NCI-H1694 treated with DMSO at 0.1 percent for 48 hours (cell line): ENCODE data around the gene COL5A1.
"Not testable (repeated sequence)": the region's sequence is repeated elsewhere in the genome, so short reads cannot be mapped to it uniquely, and the experiment has no call there.

Experiments used
- DNase-seq: peaks from one replicate; lab custom pipeline; 2025; lab: John Stamatoyannopoulos, UW

The COL5A1 gene

DNA sequence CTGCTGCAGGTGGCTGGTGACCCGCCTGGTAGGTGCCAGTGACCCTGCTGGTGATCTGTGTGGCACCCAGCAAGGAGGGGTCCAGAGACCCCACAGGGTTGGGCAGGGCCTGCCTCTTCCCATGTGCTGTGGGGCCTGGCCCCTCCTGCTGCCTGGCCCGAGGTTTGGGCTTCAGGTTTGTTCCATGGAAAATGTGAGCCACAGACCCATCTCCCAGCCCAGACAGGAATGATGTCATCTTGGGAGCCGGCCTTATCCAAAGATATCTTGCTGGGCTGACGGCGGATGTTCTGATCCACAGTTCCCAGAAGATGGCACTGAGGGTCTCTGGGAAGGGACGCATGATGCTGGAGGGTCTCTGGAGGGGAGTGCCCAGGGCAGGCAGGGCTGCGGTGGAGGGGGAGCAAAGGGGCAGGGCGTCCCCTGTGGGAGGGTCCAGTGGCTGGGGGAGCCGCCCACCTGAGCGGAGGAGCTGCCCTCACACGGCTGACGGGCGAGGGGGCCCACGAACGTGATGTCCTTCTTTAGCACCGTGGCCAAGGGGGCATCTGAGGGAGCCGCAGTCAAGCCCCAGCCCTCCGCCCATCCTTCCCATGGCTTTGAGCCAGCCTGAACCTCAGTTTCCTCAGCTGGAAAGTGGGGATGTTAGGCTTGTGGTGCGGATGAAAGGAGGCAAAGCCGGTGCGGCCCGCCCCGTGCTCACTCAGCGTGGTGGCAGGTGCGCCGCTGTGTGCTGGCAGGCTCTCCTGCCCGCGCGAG lies 68.1 kb downstream of the COL5A1 start:
- no peak for DNase-seq

DNA sequence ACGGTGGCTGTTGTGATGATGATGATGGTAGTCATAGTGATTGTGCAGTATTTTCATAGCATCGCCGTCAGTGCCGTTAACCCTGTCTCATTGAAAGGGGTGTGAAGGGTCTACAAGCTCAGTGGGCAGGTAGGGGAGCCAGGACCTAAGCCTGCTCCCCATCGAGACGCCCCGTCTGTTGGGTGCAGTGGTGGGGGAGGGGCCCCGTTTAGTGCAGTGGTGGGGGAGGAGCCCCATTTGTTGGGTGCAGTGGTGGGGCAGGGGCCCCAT lies 68.6 kb downstream of the COL5A1 start:
- no peak for DNase-seq

DNA sequence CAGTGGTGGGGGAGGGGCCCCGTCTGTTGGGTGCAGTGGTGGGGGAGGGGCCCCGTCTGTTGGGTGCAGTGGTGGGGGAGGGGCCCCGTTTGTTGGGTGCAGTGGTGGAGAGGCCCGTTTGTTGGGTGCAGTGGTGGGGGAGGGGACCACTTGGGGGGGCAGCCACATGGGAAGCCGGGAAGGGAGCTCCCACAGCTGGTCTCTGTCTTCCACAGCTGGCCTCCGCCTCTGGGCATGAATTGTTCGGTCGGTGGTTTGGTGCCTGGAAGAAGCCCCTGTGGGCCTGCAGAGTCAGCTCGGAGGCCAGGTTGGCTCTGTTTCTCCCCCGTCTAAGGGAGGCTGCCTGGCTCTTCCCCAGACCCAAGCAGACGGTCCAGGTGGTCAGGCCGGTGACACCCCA lies 69.3 kb downstream of the COL5A1 start:
- DNase-seq: no peak

DNA sequence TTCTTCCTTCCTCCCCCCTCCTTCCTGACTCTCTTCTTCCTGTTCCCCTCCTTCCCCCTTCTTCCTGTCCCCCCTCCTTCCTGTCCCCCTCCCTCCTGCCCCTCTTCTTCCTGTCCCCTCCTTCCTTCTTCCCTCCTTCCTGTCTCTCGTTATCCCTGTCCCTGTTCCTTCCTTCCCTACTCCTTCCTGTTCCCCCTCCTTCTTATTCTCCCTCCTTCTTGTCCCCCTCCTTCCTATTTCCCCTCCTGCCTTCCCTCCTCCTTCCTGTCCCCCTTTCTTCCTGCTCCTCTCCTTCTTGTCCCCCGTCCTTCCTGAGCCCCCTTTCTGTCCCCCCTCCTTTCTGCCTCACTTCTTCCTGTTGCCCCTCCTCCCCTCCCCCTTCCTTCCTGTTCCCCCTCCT lies 70.6 kb downstream of the COL5A1 start:
- DNase-seq: no peak

DNA sequence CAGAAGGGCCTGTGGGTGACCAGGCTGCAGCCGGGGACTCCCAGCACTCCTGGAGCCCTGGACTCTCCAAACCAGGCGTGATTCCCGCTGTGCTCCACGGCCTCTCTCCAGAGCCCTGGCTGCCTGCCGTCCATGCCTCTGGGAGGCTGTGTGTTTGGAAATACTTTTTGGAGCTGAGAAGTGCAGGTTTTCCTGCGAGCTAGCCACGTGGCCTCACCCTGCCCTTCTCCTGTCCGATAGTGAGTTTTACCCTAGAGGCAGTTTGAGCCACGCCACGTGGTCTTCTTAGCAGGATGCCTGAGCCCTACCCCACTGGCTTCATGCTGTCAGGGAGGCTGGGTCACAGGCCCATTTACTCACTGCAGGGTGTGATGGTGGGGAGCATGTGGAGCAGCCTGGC lies 71.3 kb downstream of the COL5A1 start:
- DNase-seq: no peak

DNA sequence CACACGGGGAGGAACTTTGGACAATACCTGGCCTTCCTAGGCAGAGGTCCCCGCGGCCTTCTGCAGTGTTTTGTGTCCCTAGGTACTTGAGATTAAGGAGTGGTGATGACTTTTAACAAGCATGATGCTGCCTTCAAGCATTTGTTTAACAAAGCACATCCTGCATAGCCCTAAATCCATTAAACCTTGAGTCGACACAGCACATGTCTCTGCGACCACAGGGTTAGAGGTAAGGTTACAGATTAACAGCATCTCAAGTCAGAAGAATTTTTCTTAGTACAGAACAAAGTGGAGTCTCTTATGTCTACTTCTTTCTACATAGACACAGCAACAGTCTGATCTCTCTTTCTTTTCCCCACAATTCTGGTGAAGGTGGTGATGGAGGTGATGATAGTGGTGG lies 73.9 kb downstream of the COL5A1 start:
- not testable (repeated sequence) for DNase-seq

DNA sequence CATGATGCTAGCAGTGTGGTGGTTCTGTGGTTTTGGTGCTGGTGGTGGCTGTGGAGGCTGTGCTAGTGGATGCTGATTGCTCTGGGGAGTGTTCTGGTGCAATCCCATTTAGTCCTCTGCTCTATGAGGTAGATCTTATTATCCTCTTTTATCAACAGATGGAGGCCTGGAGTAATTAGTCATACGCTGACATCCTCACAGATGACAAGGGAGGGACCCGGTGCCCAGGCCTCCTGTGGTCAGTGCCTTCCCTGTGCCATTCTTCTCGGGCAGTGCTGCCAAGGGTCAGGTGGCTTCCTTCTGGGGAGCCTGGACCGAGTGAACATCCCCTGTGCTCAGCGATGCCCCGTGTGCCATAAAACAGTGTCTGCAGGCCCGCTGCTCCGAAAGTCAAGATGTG lies 74.5 kb downstream of the COL5A1 start:
- DNase-seq: no peak

DNA sequence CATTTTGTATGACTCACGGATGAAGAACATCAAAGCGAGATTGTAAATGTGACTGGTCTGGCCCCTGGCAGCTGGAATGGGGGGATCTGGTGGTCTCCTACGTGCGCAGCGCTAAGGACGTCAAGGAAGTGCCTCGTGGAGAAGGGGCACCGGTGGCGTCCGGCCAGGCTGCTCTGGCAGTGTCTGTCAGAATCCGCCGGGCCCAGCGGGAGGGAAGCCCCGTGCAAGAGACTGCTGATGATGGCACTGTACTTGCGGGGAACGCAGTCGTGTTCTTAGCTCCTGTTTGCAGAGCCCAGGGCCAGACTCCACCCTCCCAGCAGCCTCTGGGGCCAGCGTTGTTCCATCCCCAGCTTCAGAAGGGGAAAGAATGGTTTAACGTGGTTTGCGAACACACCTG lies 75.5 kb downstream of the COL5A1 start:
- DNase-seq: no peak

DNA sequence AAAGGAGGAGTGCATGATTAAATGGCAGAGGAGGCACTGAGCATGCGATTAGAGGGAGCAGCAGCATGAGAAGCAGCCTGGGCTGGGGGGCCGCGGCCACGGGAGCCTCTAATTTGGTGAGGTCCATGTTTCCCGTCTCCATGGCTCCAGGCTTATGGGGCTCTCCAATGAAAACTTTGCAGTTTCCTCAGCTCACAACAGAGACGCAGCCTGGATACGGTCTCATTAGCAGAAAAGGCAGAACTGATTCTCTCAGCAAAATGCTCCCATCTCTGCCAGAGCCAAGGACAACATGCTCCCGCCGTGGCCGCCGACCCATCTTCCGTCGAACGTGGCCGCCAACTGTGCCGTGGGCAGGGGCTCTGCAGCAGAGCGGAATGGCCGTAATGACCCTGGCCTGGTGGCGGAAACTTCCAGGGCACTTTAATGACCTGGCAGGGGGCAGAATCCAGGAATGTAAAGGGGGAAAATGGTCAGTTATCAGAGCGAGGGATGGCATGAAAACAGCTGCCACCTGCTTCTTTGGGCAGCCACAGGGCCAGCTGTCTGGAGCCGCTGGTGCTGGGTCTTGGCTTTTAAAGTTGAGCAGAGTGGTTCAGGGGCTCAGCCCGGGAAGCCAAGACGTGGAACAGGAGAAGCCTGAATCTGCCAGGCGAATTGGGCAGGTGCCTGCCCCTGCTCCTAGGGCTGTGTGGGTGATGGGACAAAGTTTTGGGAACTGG lies 76.5 kb downstream of the COL5A1 start:
- no peak for DNase-seq

DNA sequence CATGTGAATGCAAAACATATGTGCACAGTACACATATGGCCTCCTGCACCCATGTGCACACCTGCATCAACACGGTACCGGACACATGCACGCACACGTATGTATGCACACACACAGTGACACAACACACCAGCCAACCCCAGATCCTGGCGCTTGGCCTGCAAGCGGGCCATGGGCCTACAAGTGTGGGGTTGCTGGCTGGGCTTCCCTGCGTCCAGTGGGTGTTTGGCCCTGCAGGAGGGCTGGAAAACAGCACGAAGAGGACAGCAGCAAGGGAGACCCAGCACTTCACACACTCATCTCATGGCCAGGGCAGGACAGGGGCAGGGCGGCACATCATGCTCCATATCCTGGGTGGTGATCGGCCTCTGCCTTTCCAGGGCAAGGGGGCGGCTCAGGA lies 77.7 kb downstream of the COL5A1 start:
- no peak for DNase-seq

DNA sequence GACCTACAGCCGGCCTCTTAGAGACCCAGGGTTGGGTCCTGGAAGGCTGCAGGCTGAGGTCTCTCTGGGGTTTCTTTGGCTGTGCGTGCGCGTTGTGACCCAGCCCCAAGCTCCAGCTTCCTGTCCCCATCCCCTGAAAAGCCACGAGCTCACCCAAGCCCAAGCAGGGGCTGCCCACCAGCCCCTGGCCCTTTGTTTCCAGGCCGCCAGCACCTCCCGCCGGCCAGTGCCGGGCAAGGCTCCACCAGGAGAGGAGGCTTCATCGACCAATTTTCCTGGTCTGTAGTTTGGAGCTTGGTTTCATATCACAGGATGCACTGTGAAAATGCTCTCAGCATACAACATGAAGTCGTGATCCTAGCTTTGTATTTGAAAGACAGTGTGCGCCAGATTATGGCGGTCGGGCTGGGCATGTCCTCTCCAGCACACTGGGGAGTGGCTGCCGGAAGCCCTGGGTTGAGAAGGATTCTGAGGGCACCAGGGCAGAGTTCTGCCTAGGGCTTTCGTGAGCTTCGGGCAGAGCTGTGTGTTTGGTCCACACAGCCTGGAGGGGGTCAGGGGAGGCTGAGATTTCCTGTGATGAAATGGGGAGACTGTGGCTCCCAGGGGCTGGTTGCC lies 78.6 kb downstream of the COL5A1 start:
- DNase-seq: no peak

DNA sequence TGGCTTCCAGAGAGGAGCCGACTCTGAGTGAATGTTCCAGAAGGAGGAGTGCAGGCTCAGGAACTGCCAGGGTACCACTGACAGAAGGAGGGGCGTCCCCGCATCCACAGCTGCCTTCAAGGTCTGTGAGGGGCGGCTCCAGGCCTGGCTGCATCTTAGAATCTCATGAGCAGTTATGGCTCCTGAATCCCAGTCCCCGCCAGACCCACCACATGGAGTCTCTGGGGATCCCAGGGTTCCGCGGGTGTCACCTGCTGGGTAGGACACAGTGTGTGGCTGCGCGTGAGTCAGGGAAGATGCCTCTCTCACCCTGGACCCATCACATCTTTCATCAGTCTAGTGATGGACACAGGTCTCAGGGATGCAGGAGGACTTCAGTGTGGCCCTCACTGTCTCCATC lies 79.2 kb downstream of the COL5A1 start:
- DNase-seq: no peak

DNA sequence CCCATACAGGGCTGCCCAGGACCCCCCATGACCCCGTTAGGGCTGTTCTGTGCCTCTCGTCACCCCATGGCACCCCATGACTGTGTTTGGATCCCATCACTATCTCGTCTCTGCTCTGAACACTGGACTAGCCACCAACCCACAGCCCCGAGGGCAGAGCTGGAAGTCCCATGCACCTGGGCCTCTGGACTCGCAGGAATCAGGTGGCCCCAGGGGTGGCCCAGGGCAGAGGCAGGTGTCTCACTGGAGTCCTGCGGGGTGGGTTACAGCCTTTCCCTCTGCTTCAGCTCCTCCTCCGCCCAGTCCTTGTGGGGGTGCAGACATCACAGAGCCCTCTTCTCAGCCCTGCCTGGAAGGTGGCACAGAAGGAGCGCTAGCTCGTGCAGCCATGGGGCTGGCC lies 79.7 kb downstream of the COL5A1 start:
- DNase-seq: no peak

DNA sequence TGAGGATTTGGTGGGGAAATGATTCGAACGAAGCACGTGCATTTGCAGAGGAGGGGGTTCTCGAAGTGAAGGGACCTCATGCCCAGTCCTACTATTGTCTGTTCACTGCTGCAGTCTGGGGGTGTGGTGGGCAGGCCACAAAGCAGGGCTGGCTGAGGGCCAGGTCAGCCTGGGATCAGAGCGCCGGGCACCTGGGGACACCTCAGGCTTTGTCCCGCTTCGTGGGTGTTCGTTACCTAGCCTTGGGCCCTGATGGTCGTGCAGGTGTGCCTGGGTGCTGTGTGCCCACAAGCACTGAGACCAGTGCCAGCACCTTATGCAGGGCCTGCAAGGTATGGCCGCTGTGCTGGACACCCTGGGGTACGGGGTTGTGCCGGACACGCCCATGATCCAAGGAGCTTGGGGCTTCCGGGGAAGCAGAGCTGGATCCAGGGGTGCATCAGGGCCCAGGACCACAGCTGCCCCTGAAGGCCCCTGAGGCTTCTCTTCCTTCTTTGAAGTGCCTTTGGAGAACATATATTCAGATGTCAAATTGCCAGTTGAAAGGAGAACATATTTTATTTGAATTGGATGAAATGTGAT lies 80.6 kb downstream of the COL5A1 start:
- no peak for DNase-seq

DNA sequence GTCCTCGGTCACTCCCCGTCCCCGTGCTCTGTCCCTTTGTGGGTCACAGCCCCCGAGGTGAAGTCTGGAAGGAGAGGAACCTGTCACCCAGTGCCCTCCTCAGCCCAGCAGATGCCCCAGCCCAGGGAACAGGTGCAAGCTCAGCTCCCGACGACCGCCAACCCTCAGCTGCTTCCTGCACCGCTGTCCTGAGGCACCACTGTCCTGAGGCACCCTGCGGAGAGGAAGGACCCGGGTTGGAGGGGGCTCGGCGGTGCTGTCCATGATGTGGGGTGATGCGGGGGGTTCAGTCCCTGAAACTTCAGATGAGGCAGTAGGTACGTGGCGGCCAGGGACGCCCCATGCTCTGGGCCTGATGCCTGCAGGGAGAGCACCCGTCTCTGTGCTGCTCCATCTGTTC lies 81.4 kb downstream of the COL5A1 start:
- DNase-seq: no peak

DNA sequence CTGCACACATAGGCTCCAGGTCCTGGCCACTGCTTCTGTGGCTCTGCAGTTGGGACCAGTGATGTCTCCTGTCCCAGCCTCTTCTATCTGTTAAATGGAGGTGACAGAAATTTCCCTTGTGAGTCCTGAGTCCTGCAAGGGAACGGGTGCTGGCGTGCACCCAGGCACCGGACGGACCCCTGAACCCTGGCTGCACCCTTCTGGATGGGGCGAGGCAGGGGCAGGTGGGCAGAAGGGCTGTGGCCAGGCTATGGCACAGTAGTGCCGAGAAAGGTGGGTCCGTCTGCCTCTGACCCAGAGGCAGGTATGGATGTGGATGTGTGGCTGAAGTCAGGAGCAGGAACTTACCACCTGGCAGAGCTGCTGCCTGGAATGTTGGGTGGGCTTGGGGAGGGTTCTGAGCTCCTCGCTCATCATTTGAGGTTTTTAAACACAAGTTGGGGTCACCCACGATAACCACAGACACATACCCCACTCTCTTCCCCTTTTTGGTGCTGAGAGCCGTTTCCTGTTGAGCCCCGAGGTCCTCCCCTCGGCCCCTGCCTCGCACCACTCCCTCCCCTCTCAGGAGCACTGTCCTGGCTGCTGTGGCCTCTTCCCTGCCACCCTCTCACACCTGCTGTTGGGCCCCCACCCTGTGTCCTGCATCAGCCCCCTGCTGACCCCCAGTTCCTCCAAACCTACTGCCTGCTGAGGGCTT lies 82.0 kb downstream of the COL5A1 start:
- DNase-seq: no peak

DNA sequence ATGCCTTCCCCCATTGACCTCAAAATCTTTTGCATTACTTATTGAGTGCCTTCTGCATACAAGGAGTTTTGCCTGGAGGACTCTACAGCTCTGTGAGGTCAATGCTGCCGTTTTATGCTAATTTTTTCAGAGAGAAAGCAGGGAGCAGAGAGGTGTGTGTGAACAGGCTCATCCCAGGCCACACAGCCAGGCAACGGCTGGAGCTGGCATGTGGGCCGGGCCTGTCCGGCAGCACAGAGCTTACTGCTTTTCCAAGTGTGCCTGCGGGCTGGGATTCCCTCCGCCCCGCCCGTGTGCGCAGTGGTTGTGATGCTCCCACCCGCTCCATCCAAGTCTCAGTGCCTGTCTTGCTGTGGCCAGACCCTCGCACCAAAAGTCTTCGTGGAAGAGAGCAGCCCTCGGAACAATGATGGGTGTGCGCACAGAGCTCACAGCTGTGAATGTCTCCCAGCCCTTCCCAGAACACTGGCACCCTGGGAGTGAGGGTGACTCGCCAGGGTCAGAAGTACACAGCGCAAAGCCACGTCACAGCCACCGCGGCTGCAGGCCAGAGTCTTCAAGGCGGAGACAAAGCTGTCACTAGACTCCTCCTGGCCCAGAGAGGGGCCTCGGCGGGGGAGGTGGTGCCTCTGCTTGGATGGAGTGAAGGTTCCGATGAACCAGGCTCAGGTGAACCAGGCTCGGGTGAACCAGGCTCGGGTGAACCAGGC lies 82.8 kb downstream of the COL5A1 start:
- no peak for DNase-seq

DNA sequence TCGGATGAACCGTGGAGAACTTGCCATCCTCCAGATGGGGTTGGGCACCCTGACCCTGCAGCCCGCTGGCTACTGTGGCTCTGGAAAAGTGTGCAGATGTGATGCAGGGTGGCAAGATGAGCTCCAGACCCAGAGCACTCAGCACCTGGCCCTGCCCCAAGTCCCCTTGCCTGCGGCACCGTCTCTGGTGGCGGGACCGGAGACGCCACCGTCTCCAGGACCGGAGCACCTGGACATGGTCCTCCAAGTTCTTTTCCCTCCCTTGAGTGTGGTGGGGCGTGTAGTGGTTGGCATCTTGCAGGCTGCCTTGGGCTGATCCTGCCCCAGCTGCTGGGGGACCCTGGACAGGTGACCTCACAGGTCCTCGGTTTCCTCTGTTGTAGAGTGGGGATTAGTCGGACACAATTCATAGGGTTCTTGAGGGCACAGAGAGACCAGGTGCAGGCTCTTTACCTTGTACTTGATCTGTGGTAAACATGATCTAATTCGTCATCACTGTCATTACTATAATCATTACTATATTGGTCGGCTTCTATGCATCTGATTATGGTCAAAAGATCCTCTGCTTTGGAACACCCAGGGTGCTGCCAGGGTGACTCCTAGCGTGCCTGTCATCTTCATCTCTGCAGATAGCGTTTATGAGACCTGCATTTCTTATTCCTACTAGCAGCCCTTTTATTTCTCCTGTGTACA lies 83.5 kb downstream of the COL5A1 start:
- no peak for DNase-seq

DNA sequence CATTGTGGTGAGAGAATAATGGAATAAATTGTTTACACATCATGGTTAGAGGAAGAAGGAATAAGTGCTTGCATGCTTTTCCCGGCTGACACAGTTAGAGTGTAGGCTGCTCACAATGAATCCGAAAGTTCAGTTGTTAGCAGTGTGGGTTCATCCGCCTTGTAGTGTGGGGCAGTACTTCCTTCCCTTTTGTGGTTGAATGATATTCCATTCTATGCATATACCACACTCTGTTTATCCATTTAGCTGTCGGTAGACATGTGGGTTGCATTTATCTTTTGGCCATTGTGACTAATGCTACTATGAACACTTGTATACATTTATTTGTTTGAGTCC lies 84.0 kb downstream of the COL5A1 start:
- DNase-seq: no peak

DNA sequence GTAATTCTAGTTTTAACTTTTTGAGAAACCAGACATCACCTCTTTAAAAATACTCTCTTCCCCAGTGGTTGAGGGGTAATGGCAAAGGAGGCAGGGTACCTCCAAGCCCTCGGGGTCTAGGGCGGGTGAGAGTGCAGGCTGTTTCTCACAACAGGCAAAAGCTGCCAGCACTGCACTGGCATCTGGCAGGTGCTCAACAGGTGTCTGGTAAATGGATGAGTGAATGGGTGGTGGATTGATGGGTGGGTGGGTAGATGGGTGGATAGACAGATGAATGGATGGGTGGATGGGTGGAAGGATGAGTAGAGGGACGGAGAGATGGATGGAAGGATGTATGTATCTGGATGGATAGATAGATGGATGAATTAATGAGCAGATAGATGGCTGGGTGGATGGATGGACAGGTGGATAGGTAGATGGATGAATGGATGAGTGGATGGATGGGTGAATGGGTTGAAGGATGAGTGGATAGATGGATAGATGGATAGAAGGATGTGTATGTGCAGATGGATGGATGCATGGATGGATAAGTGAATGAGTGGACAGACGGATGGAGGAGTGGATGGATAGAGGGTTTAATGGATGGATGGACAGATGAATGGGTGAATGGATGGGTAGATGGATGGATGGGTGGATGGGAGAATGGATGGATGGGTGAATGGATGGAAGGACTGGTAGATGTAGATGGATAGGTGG lies 84.6 kb downstream of the COL5A1 start:
- DNase-seq: no peak

DNA sequence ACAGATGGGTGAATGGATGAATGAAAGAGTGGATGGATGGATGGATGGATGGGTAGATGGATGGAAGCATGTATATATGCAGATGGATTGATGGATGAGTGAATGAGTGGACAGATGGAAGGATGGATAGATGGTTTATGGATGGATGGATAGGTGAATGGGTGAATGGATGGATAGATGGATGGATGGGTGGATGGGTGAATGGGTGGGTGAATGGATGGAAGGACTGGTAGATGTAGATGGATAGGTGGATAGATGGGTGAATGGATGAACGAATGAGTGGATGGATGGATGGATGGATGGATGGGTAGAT lies 85.1 kb downstream of the COL5A1 start:
- DNase-seq: no peak
